Measurements from ENCODE around the gene OR8D2. TPM values are rescaled to one million over a fixed set of nuclear protein-coding genes. Genes with fewer than 3 reads are reported as not detected.

The OR8D2 gene
- polyA plus RNA-seq (not detected in 2 replicates), polyA minus RNA-seq (not detected in 2 replicates)

GRCh38 chr11:124320097-124320496 lies at the start of gene OR8D2:
TSS of gene OR8D2 (minus strand) at chr11:124320197. CDS start at chr11:124320197, 0 bp downstream.
- TF ChIP-seq EP300 (conservative IDR thresholded peaks at IDR 0.05; ENCODE audit: poor library complexity, severe bottlenecking), result no peak
- TF ChIP-seq MXI1 (conservative IDR thresholded peaks at IDR 0.05; ENCODE audit: poor library complexity, severe bottlenecking), result no peak
- TF ChIP-seq SMC3 (conservative IDR thresholded peaks at IDR 0.05; ENCODE audit: poor library complexity), result no peak
- no peak for TF ChIP-seq RAD21 (conservative IDR thresholded peaks at IDR 0.05)
- TF ChIP-seq CTCF (IDR thresholded peaks at IDR 0.05; ENCODE audit: poor library complexity, severe bottlenecking), result no peak
- TF ChIP-seq REST (IDR thresholded peaks at IDR 0.05; ENCODE audit: borderline replicate concordance), result no peak
- TF ChIP-seq EZH2 (IDR thresholded peaks at IDR 0.05; ENCODE audit: borderline replicate concordance, insufficient read depth, low read length, poor library complexity, severe bottlenecking), result no peak
- TF ChIP-seq TAF1 (IDR thresholded peaks at IDR 0.05; ENCODE audit: low read depth), result no peak
- TF ChIP-seq POLR2AphosphoS5 (IDR thresholded peaks at IDR 0.05), result no peak
- H3K36me3 ChIP-seq (ENCODE audit: insufficient read depth, low read length), result no peaks in the 10 kb centered on the region
- H2AFZ ChIP-seq (ENCODE audit: low read depth, low read length), result no peak within 1 kb of the TSS

GRCh38 chr11:124359566-124359965 lies 39.6 kb upstream of the OR8D2 start:
- no peak overlapping the region for H3K9ac ChIP-seq (ENCODE audit: low read length)
- no peaks in the 10 kb centered on the region for H3F3A ChIP-seq (ENCODE audit: insufficient read depth, low read length, poor library complexity, severe bottlenecking)
- H3K9me3 ChIP-seq (ENCODE audit: low read length), result no peaks in the 10 kb centered on the region
- H3K36me3 ChIP-seq (ENCODE audit: insufficient read depth, low read length), result no peaks in the 10 kb centered on the region
- no peak for TF ChIP-seq EZH2 (IDR thresholded peaks at IDR 0.05; ENCODE audit: borderline replicate concordance, insufficient read depth, low read length, poor library complexity, severe bottlenecking)
- TF ChIP-seq SMC3 (conservative IDR thresholded peaks at IDR 0.05; ENCODE audit: poor library complexity), result no peak
- no peak for TF ChIP-seq TAF1 (IDR thresholded peaks at IDR 0.05; ENCODE audit: low read depth)
- no peak for TF ChIP-seq MXI1 (conservative IDR thresholded peaks at IDR 0.05; ENCODE audit: poor library complexity, severe bottlenecking)
- no peak for TF ChIP-seq EP300 (conservative IDR thresholded peaks at IDR 0.05; ENCODE audit: poor library complexity, severe bottlenecking)
- no peak for TF ChIP-seq POLR2AphosphoS5 (IDR thresholded peaks at IDR 0.05)
- TF ChIP-seq RAD21 (conservative IDR thresholded peaks at IDR 0.05), result no peak
- TF ChIP-seq REST (IDR thresholded peaks at IDR 0.05; ENCODE audit: borderline replicate concordance), result no peak
- TF ChIP-seq CTCF (IDR thresholded peaks at IDR 0.05; ENCODE audit: poor library complexity, severe bottlenecking), result no peak
- H3K79me2 ChIP-seq (replicated peaks; ENCODE audit: insufficient read depth, low read length), result no peaks in the 10 kb centered on the region
- H3K4me3 ChIP-seq (ENCODE audit: low read length), result no peak overlapping the region
- no peak overlapping the region for H2AFZ ChIP-seq (ENCODE audit: low read depth, low read length)
- no peaks in the 10 kb centered on the region for H3K27me3 ChIP-seq (ENCODE audit: insufficient read depth, low read depth, low read length)
- H3K27ac ChIP-seq (ENCODE audit: low read length), result no peak overlapping the region
- H3K9me2 ChIP-seq (ENCODE audit: insufficient read depth, low read length), result no peaks in the 10 kb centered on the region
- no peaks in the 10 kb centered on the region for H4K20me1 ChIP-seq (ENCODE audit: insufficient read depth)
- no peak overlapping the region for H3K4me2 ChIP-seq (ENCODE audit: low read length)

More at GRCh38 chr11:124320097-124320496, at the start of gene OR8D2:
- Histone ChIP-seq H3K9me3 (ENCODE audit: low read length) (no peaks in the 10 kb centered on the region), H3F3A (ENCODE audit: insufficient read depth, low read length, poor library complexity, severe bottlenecking) (no peaks in the 10 kb centered on the region), H3K9ac (ENCODE audit: low read length) (no peak within 1 kb of the TSS), H3K4me3 (ENCODE audit: low read length) (no peak within 1 kb of the TSS), H4K20me1 (ENCODE audit: insufficient read depth) (no peaks in the 10 kb centered on the region), H3K9me2 (ENCODE audit: insufficient read depth, low read length) (no peaks in the 10 kb centered on the region), H3K27ac (ENCODE audit: low read length) (no peak within 1 kb of the TSS), H3K79me2 (replicated peaks; ENCODE audit: insufficient read depth, low read length) (no peaks in the 10 kb centered on the region), H3K27me3 (ENCODE audit: insufficient read depth, low read depth, low read length) (no peaks in the 10 kb centered on the region), H3K4me2 (ENCODE audit: low read length) (no peak within 1 kb of the TSS)
